ENCODE data around the gene XPR1.

XPR1 gene

GRCh38 chr1:180932378-180932777 is 300.6 kb downstream of the XPR1 start:
- DNase-seq (ENCODE audit: low spot score): no peak

GRCh38 chr1:180933141-180933540 is 301.3 kb downstream of the XPR1 start:
- no peak for DNase-seq (ENCODE audit: low spot score)

- no peak for DNase-seq (ENCODE audit: low spot score)
Observed at GRCh38 chr1:180934563-180934962, 302.7 kb downstream of the XPR1 start.

- DNase-seq (ENCODE audit: low spot score): no peak
Observed at GRCh38 chr1:180935326-180936109, 303.7 kb downstream of the XPR1 start.

GRCh38 chr1:180936110-180937011 is 304.5 kb downstream of the XPR1 start:
- no peak for DNase-seq (ENCODE audit: low spot score)

GRCh38 chr1:180937012-180937372 is 305.2 kb downstream of the XPR1 start:
- DNase-seq (ENCODE audit: low spot score): no peak

GRCh38 chr1:180937624-180938225 is 305.9 kb downstream of the XPR1 start:
- DNase-seq (ENCODE audit: low spot score): no peak

- DNase-seq (ENCODE audit: low spot score): no peak
Observed at GRCh38 chr1:180939073-180939710, 307.4 kb downstream of the XPR1 start.

GRCh38 chr1:180939711-180940103 is 307.9 kb downstream of the XPR1 start:
- DNase-seq (ENCODE audit: low spot score): no peak

All from putamen (tissue), 1 donor.